ENCODE data around the gene FAM24B. TPM values are rescaled to one million over a fixed set of nuclear protein-coding genes. Genes with fewer than 3 reads are reported as not detected.

Gene FAM24B
- total RNA-seq, 1 donor from 2014 or later = 2.6 TPM

- Mint-ChIP-seq H3K9me3 (ENCODE audit: unreplicated experiment) (no peaks in the 10 kb centered on the region), H3K27ac (ENCODE audit: unreplicated experiment) (no peak overlapping the region), H3K4me3 (ENCODE audit: unreplicated experiment) (no peak overlapping the region), H3K27me3 (ENCODE audit: low read depth, unreplicated experiment) (no peaks in the 10 kb centered on the region), H3K36me3 (ENCODE audit: low read depth, unreplicated experiment) (peaks cover 2% of the 10 kb centered on the region), H3K4me1 (ENCODE audit: low read depth, unreplicated experiment) (no peaks in the 10 kb centered on the region)
- Histone ChIP-seq H2AFZ (ENCODE audit: low read depth, low read length) (no peak overlapping the region), H3K79me2 (ENCODE audit: insufficient read depth, low read length) (no peaks in the 10 kb centered on the region), H3K27me3 (ENCODE audit: insufficient read depth, low read length) (no peaks in the 10 kb centered on the region), H3K9me3 (ENCODE audit: insufficient read depth, low read depth, low read length) (no peaks in the 10 kb centered on the region), H3K27ac (ENCODE audit: low read depth, low read length) (no peak overlapping the region), H3K4me2 (ENCODE audit: low read length) (no peak overlapping the region), H3K4me1 (ENCODE audit: insufficient read depth, low read length) (no peaks in the 10 kb centered on the region), H3K4me3 (ENCODE audit: insufficient read depth, low read depth, low read length) (no peak overlapping the region), H4K20me1 (ENCODE audit: insufficient read depth, low read length) (no peaks in the 10 kb centered on the region), H3K9ac (ENCODE audit: low read length) (no peak overlapping the region), H3K36me3 (ENCODE audit: insufficient read depth, low read length) (peaks cover 7% of the 10 kb centered on the region)
- no peak for TF ChIP-seq EZH2 (IDR thresholded peaks at IDR 0.05; ENCODE audit: insufficient read depth, low read length)
- no peak for TF ChIP-seq CTCF (IDR thresholded peaks at IDR 0.05; ENCODE audit: insufficient read depth, low read depth, low read length)
- no peak for FAIRE-seq
- no peak for DNase-seq (ENCODE audit: low read depth)
These were observed 43.5 kb downstream of the FAM24B start for GRCh38 chr10:122835908-122836307.

GRCh38 chr10:122830965-122831353, 48.4 kb downstream of the FAM24B start:
- no peaks in the 10 kb centered on the region for H3K9me3 Mint-ChIP-seq (ENCODE audit: unreplicated experiment)
- TF ChIP-seq EZH2 (IDR thresholded peaks at IDR 0.05; ENCODE audit: insufficient read depth, low read length) (no peak), CTCF (IDR thresholded peaks at IDR 0.05; ENCODE audit: insufficient read depth, low read depth, low read length) (no peak)
- Histone ChIP-seq H3K27ac (ENCODE audit: low read depth, low read length) (no peak overlapping the region), H3K27me3 (ENCODE audit: insufficient read depth, low read length) (no peaks in the 10 kb centered on the region), H3K4me2 (ENCODE audit: low read length) (no peak overlapping the region), H2AFZ (ENCODE audit: low read depth, low read length) (no peak overlapping the region), H3K4me3 (ENCODE audit: insufficient read depth, low read depth, low read length) (no peak overlapping the region), H3K9me3 (ENCODE audit: insufficient read depth, low read depth, low read length) (no peaks in the 10 kb centered on the region), H3K9ac (ENCODE audit: low read length) (no peak overlapping the region), H3K36me3 (ENCODE audit: insufficient read depth, low read length) (peaks cover 5% of the 10 kb centered on the region), H4K20me1 (ENCODE audit: insufficient read depth, low read length) (no peaks in the 10 kb centered on the region), H3K4me1 (ENCODE audit: insufficient read depth, low read length) (no peaks in the 10 kb centered on the region), H3K79me2 (ENCODE audit: insufficient read depth, low read length) (no peaks in the 10 kb centered on the region)
- no peaks in the 10 kb centered on the region for H3K4me1 Mint-ChIP-seq (ENCODE audit: low read depth, unreplicated experiment)
- no peak overlapping the region for H3K4me3 Mint-ChIP-seq (ENCODE audit: unreplicated experiment)
- FAIRE-seq (no peak), DNase-seq (ENCODE audit: low read depth) (no peak)
- H3K36me3 Mint-ChIP-seq (ENCODE audit: low read depth, unreplicated experiment) = no peaks in the 10 kb centered on the region
- H3K27me3 Mint-ChIP-seq (ENCODE audit: low read depth, unreplicated experiment) = peaks cover 10% of the 10 kb centered on the region
- H3K27ac Mint-ChIP-seq (ENCODE audit: unreplicated experiment) = no peak overlapping the region

- peaks cover 5% of the 10 kb centered on the region for H3K36me3 ChIP-seq (ENCODE audit: insufficient read depth, low read length)
- no peaks in the 10 kb centered on the region for H3K9me3 ChIP-seq (ENCODE audit: insufficient read depth, low read depth, low read length)
- TF ChIP-seq EZH2 (IDR thresholded peaks at IDR 0.05; ENCODE audit: insufficient read depth, low read length) (no peak), CTCF (IDR thresholded peaks at IDR 0.05; ENCODE audit: insufficient read depth, low read depth, low read length) (no peak)
- H3K4me1 ChIP-seq (ENCODE audit: insufficient read depth, low read length) = no peaks in the 10 kb centered on the region
- no peak overlapping the region for H3K27ac Mint-ChIP-seq (ENCODE audit: unreplicated experiment)
- H3K4me2 ChIP-seq (ENCODE audit: low read length) = no peak overlapping the region
- H3K79me2 ChIP-seq (ENCODE audit: insufficient read depth, low read length) = no peaks in the 10 kb centered on the region
- H2AFZ ChIP-seq (ENCODE audit: low read depth, low read length) = no peak overlapping the region
- FAIRE-seq (no peak), DNase-seq (ENCODE audit: low read depth) (no peak)
- H3K27me3 ChIP-seq (ENCODE audit: insufficient read depth, low read length) = no peaks in the 10 kb centered on the region
- peaks cover 12% of the 10 kb centered on the region for H3K27me3 Mint-ChIP-seq (ENCODE audit: low read depth, unreplicated experiment)
- H3K9ac ChIP-seq (ENCODE audit: low read length) = no peak overlapping the region
- H3K36me3 Mint-ChIP-seq (ENCODE audit: low read depth, unreplicated experiment) = no peaks in the 10 kb centered on the region
- no peaks in the 10 kb centered on the region for H3K4me1 Mint-ChIP-seq (ENCODE audit: low read depth, unreplicated experiment)
- no peak overlapping the region for H3K4me3 Mint-ChIP-seq (ENCODE audit: unreplicated experiment)
- no peak overlapping the region for H3K4me3 ChIP-seq (ENCODE audit: insufficient read depth, low read depth, low read length)
- H3K27ac ChIP-seq (ENCODE audit: low read depth, low read length) = no peak overlapping the region
- no peaks in the 10 kb centered on the region for H3K9me3 Mint-ChIP-seq (ENCODE audit: unreplicated experiment)
- no peaks in the 10 kb centered on the region for H4K20me1 ChIP-seq (ENCODE audit: insufficient read depth, low read length)
These were observed 49.0 kb downstream of the FAM24B start for GRCh38 chr10:122830273-122830964.
